ENCODE data around the gene HOXB4. TPM values are rescaled to one million over a fixed set of nuclear protein-coding genes. Genes with fewer than 3 reads are reported as not detected.

Gene HOXB4
- total RNA-seq, 1 donor from 2014 or later, result 39.2 TPM

Other genes with a start within 250 kb of the HOXB4 start
- 3.4 to 4.3 TPM (median 3.4 TPM) in 3 replicates for gene SKAP1, start 148.1 kb downstream of the HOXB4 start, total RNA-seq
- 0.24 to 0.43 TPM (median 0.25 TPM) in 3 replicates for gene HOXB1, start 47.3 kb downstream of the HOXB4 start, total RNA-seq
- 46.6 to 47.2 TPM (median 46.7 TPM) in 3 replicates for gene HOXB2, start 33.2 kb downstream of the HOXB4 start, total RNA-seq
- 282 to 303 TPM (median 282 TPM) in 3 replicates for gene HOXB3, start 11.9 kb upstream of the HOXB4 start, total RNA-seq
- gene HOXB5, start 15.4 kb upstream of the HOXB4 start, total RNA-seq, result 28.6 to 32.4 TPM (median 31.1 TPM) in 3 replicates
- 56.4 to 63.1 TPM (median 59.7 TPM) in 3 replicates for gene HOXB6, start 26.6 kb upstream of the HOXB4 start, total RNA-seq
- 18.6 to 20.3 TPM (median 19.5 TPM) in 3 replicates for gene HOXB7, start 32.7 kb upstream of the HOXB4 start, total RNA-seq
- 75.7 to 82.4 TPM (median 78.8 TPM) in 3 replicates for gene HOXB8, start 36.9 kb upstream of the HOXB4 start, total RNA-seq
- 33.8 to 35.4 TPM (median 34.4 TPM) in 3 replicates for gene HOXB9, start 48.0 kb upstream of the HOXB4 start, total RNA-seq
- 14.0 to 16.8 TPM (median 15.2 TPM) in 3 replicates for gene PRAC1, start 144.2 kb upstream of the HOXB4 start, total RNA-seq
- gene PRAC2, start 144.8 kb upstream of the HOXB4 start, total RNA-seq, result 7.3 to 8.5 TPM (median 7.9 TPM) in 3 replicates
- gene HOXB13, start 150.4 kb upstream of the HOXB4 start, total RNA-seq, result 26.4 to 26.9 TPM (median 26.8 TPM) in 3 replicates
- not detected in 3 replicates for gene TTLL6, start 238.9 kb upstream of the HOXB4 start, total RNA-seq